Activated CD4-positive, alpha-beta memory T cell treated with anti-CD3 and anti-CD28 coated beads, Interleukin-2, amount 10 ng/mL, durations not matched to agents 7 days and 5 days (primary cell): ENCODE measurements around the gene PCDHGC3. TPM values are rescaled to one million over a fixed set of nuclear protein-coding genes. Genes with fewer than 3 reads are reported as not detected.
"Not testable (repeated sequence)": the region's sequence is repeated elsewhere in the genome, so short reads cannot be mapped to it uniquely, and the experiment has no call there.

Experiments used
- CTCF ChIA-PET: fragments of 350-600 bp; sonication (Branson Sonifier 250); formaldehyde crosslinking; loops from one replicate; lab custom pipeline; 2021; ENCODE audit warnings: antibody characterized with exemption, inconsistent platforms; lab: Charles Lee
- POLR2A ChIA-PET: fragments of 350-600 bp; sonication (Branson Sonifier 250); formaldehyde crosslinking; loops from one replicate; lab custom pipeline; 2021; ENCODE audit warnings: antibody characterized with exemption; lab: Charles Lee
- DNase-seq: peaks from one replicate; pipeline ENCODE4 v3.0.0-alpha.2; 2020
- H3K27ac Mint-ChIP-seq: one replicate; pipeline ENCODE4 v1.8.0; 2021; ENCODE audit warnings: mild to moderate bottlenecking, mixed read lengths
- H3K27me3 Mint-ChIP-seq: one replicate; pipeline ENCODE4 v1.8.0; 2021; ENCODE audit warnings: mixed read lengths
- H3K36me3 Mint-ChIP-seq: one replicate; pipeline ENCODE4 v1.8.0; 2021; ENCODE audit warnings: low read depth, mixed read lengths
- H3K4me1 Mint-ChIP-seq: one replicate; pipeline ENCODE4 v1.8.0; 2021; ENCODE audit warnings: mixed read lengths
- H3K4me3 Mint-ChIP-seq: one replicate; pipeline ENCODE4 v1.8.0; 2021; ENCODE audit warnings: mild to moderate bottlenecking, mixed read lengths
- H3K9me3 Mint-ChIP-seq: one replicate; pipeline ENCODE4 v1.8.0; 2021; ENCODE audit warnings: mixed read lengths
- total RNA-seq, 2 experiments: library from RNA; stranded (reverse); gene quantifications; one replicate each; pipeline ENCODE4 v1.2.3, GENCODE V29; 2021

Gene PCDHGC3
- not detected for total RNA-seq

DNA sequence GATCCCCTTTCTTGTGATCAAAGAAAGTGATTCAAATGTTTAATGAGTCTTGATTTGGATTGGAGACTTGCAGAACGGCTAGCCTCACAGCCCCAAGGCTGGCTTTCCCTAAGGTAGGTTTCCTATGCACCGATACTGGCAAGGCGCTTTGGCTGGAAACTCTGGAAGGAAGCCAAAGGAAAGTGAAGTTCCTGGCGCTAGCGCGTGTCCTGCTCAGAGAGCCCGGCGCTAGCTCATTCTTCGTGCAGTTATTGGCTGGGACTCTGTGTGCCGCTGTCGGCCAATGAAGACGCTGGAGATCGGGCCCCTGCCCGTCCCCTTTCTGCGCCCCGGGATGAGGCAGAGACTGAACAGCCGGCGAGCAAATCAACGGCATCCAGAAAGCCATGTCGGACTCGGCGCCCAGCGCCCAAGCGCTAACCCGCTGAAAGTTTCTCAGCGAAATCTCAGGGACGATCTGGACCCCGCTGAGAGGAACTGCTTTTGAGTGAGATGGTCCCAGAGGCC, at the start of gene PCDHGC3:
Gene PCDHGC3 (plus strand): TSS at position 342 of the 507 bp plus-strand sequence. CDS start 151 bp downstream, at position 493.
- CTCF ChIA-PET = interaction anchor here (0.6 to 0.8 kb wide), 2 partner anchors 9 to 99 kb away, joined by 3 to 4 read pairs; no protein-coding TSS in a partner anchor
- Mint-ChIP-seq H3K9me3 (no peaks in the 10 kb centered on the region), H3K27ac (peak within 1 kb of the TSS; percentile 18), H3K4me3 (peak within 1 kb of the TSS; percentile 66), H3K36me3 (peaks cover 4% of the 10 kb centered on the region), H3K27me3 (peaks cover 64% of the 10 kb centered on the region), H3K4me1 (peaks cover 23% of the 10 kb centered on the region)
- POLR2A ChIA-PET = interaction anchor here (1.4 kb wide), 1 partner anchor 18 kb away, joined by 3 read pairs; no protein-coding TSS in a partner anchor
- no peak for DNase-seq

- POLR2A ChIA-PET = no interaction called here
- no peak for DNase-seq
- Mint-ChIP-seq H3K27ac (no peak overlapping the region), H3K36me3 (peaks cover 13% of the 10 kb centered on the region), H3K9me3 (peaks cover 12% of the 10 kb centered on the region), H3K4me3 (no peak overlapping the region), H3K4me1 (peaks cover 6% of the 10 kb centered on the region), H3K27me3 (peaks cover 53% of the 10 kb centered on the region)
- CTCF ChIA-PET = interaction anchor here (1.0 kb wide), 1 partner anchor 10 kb away, joined by 4 read pairs; no protein-coding TSS in a partner anchor
These were observed 47.9 kb upstream of the PCDHGC3 start for GRCh38 chr5:141427783-141428426.

DNA sequence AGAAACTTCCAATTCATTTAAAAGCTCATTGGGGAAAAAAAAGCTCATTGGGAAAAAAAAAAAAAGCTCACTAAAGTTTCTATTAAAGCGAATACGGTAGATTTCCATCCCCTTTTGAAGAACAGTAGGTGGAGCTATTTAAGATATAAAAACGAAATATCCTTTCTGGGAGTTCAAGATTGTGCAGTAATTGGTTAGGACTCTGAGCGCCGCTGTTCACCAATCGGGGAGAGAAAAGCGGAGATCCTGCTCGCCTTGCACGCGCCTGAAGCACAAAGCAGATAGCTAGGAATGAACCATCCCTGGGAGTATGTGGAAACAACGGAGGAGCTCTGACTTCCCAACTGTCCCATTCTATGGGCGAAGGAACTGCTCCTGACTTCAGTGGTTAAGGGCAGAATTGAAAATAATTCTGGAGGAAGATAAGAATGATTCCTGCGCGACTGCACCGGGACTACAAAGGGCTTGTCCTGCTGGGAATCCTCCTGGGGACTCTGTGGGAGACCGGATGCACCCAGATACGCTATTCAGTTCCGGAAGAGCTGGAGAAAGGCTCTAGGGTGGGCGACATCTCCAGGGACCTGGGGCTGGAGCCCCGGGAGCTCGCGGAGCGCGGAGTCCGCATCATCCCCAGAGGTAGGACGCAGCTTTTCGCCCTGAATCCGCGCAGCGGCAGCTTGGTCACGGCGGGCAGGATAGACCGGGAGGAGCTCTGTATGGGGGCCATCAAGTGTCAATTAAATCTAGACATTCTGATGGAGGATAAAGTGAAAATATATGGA, 45.2 kb upstream of the PCDHGC3 start, which contains the start of gene PCDHGA12:
Gene PCDHGA12 (plus strand): TSS at position 176 of the 782 bp plus-strand sequence. CDS start 253 bp downstream, at position 429.
- Mint-ChIP-seq H3K4me3 (peak within 1 kb of the TSS; percentile 53), H3K27me3 (peaks cover 42% of the 10 kb centered on the region), H3K4me1 (peaks cover 6% of the 10 kb centered on the region), H3K36me3 (peaks cover 13% of the 10 kb centered on the region), H3K9me3 (peaks cover 13% of the 10 kb centered on the region), H3K27ac (peak within 1 kb of the TSS; percentile 41)
- ChIA-PET CTCF (interaction anchor here (0.6 to 2.2 kb wide), 19 partner anchors 9 to 189 kb away, joined by 3 to 16 read pairs (median 4); partner anchors contain the start of genes DIAPH1, PCDHGA10, PCDHGA11 and PCDHGB6), POLR2A (interaction anchor here (0.7 to 1.1 kb wide), 3 partner anchors 9 to 32 kb away, joined by 3 read pairs; partner anchors contain the start of gene PCDHGA11)
- DNase-seq = no peak

- peaks cover 13% of the 10 kb centered on the region for H3K36me3 Mint-ChIP-seq
- no peak overlapping the region for H3K27ac Mint-ChIP-seq
- peaks cover 40% of the 10 kb centered on the region for H3K27me3 Mint-ChIP-seq
- H3K4me1 Mint-ChIP-seq = peaks cover 6% of the 10 kb centered on the region
- CTCF ChIA-PET = interaction anchor here (0.6 to 2.2 kb wide), 11 partner anchors 10 to 133 kb away, joined by 3 to 16 read pairs (median 7); partner anchors contain the start of genes PCDHGA10, PCDHGA11, PCDHGB6 and PCDHGB7
- H3K9me3 Mint-ChIP-seq = peaks cover 13% of the 10 kb centered on the region
- peak overlapping the region; percentile 53 for H3K4me3 Mint-ChIP-seq
- POLR2A ChIA-PET = interaction anchor here (0.7 to 1.1 kb wide), 2 partner anchors 10 to 32 kb away, joined by 3 read pairs; partner anchors contain the start of gene PCDHGA11
- DNase-seq = no peak
These were observed 44.5 kb upstream of the PCDHGC3 start for GRCh38 chr5:141431286-141431685.

DNA sequence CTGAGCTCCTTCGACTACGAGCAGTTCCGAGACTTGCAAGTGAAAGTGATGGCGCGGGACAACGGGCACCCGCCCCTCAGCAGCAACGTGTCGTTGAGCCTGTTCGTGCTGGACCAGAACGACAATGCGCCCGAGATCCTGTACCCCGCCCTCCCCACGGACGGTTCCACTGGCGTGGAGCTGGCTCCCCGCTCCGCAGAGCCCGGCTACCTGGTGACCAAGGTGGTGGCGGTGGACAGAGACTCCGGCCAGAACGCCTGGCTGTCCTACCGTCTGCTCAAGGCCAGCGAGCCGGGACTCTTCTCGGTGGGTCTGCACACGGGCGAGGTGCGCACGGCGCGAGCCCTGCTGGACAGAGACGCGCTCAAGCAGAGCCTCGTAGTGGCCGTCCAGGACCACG, 43.5 kb upstream of the PCDHGC3 start:
- DNase-seq, H3K4me1 Mint-ChIP-seq, CTCF ChIA-PET, POLR2A ChIA-PET, H3K4me3 Mint-ChIP-seq, H3K27ac Mint-ChIP-seq: not testable (repeated sequence)
- Mint-ChIP-seq H3K9me3 (peaks cover 13% of the 10 kb centered on the region), H3K36me3 (peaks cover 13% of the 10 kb centered on the region), H3K27me3 (peaks cover 33% of the 10 kb centered on the region)

DNA sequence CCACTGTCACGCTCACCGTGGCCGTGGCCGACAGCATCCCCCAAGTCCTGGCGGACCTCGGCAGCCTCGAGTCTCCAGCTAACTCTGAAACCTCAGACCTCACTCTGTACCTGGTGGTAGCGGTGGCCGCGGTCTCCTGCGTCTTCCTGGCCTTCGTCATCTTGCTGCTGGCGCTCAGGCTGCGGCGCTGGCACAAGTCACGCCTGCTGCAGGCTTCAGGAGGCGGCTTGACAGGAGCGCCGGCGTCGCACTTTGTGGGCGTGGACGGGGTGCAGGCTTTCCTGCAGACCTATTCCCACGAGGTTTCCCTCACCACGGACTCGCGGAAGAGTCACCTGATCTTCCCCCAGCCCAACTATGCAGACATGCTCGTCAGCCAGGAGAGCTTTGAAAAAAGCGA, 43.0 kb upstream of the PCDHGC3 start:
- CTCF ChIA-PET = interaction anchor here (0.7 kb wide), 1 partner anchor 38 kb away, joined by 3 read pairs; no protein-coding TSS in a partner anchor
- Mint-ChIP-seq H3K27me3 (peaks cover 33% of the 10 kb centered on the region), H3K9me3 (peaks cover 13% of the 10 kb centered on the region), H3K36me3 (peaks cover 13% of the 10 kb centered on the region)
- POLR2A ChIA-PET, DNase-seq, H3K27ac Mint-ChIP-seq, H3K4me3 Mint-ChIP-seq, H3K4me1 Mint-ChIP-seq: not testable (repeated sequence)

- ChIA-PET POLR2A (no interaction called here), CTCF (no interaction called here)
- Mint-ChIP-seq H3K27me3 (peaks cover 28% of the 10 kb centered on the region), H3K9me3 (peaks cover 9% of the 10 kb centered on the region), H3K4me1 (peaks cover 6% of the 10 kb centered on the region), H3K36me3 (peaks cover 13% of the 10 kb centered on the region), H3K27ac (no peak overlapping the region), H3K4me3 (no peak overlapping the region)
- DNase-seq = no peak
These were observed 41.8 kb upstream of the PCDHGC3 start for GRCh38 chr5:141434006-141434405.

GRCh38 chr5:141437221-141437620, 38.5 kb upstream of the PCDHGC3 start:
- Mint-ChIP-seq H3K27me3 (peaks cover 11% of the 10 kb centered on the region), H3K4me3 (no peak overlapping the region), H3K4me1 (no peaks in the 10 kb centered on the region), H3K27ac (no peak overlapping the region), H3K36me3 (no peaks in the 10 kb centered on the region), H3K9me3 (peaks cover 4% of the 10 kb centered on the region)
- no peak for DNase-seq
- ChIA-PET CTCF (interaction anchor here (1.3 kb wide), 1 partner anchor 9 kb away, joined by 4 read pairs; no protein-coding TSS in a partner anchor), POLR2A (no interaction called here)

GRCh38 chr5:141439411-141440141, 36.2 kb upstream of the PCDHGC3 start:
- CTCF ChIA-PET = no interaction called here
- Mint-ChIP-seq H3K4me1 (no peaks in the 10 kb centered on the region), H3K27ac (no peak overlapping the region), H3K9me3 (peaks cover 2% of the 10 kb centered on the region), H3K27me3 (peaks cover 8% of the 10 kb centered on the region), H3K36me3 (no peaks in the 10 kb centered on the region), H3K4me3 (no peak overlapping the region)
- POLR2A ChIA-PET = interaction anchor here (0.9 to 1.0 kb wide), 2 partner anchors 10 to 12 kb away, joined by 3 read pairs; partner anchors contain the start of gene PCDHGA12
- no peak for DNase-seq

DNA sequence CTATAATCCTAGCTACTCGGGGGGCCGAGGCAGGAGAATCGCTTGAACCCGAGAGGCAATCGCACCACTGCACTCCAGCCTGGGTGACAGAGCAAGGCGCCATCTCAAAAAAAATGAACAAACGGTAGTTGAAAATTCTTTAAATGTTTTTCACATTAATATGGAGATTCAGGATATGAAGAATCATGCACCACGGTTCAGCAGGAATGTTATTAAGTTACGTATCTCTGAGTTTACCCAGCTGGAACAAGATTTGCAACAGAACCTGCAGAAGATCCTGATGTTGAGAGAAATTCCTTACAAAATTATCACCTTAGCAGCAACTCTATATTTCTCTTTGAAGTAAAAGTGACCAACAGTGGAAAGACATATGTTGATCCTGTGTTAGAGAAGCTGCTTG, 35.4 kb upstream of the PCDHGC3 start:
- no peaks in the 10 kb centered on the region for H3K4me1 Mint-ChIP-seq
- ChIA-PET POLR2A (no interaction called here), CTCF (no interaction called here)

GRCh38 chr5:141441571-141442170, 34.1 kb upstream of the PCDHGC3 start:
- H3K27ac Mint-ChIP-seq = no peak overlapping the region
- no peaks in the 10 kb centered on the region for H3K4me1 Mint-ChIP-seq
- no peak overlapping the region for H3K4me3 Mint-ChIP-seq
- H3K27me3 Mint-ChIP-seq = peaks cover 8% of the 10 kb centered on the region
- H3K36me3 Mint-ChIP-seq = no peaks in the 10 kb centered on the region
- no peak for DNase-seq
- POLR2A ChIA-PET = no interaction called here
- H3K9me3 Mint-ChIP-seq = peaks cover 2% of the 10 kb centered on the region
- CTCF ChIA-PET = no interaction called here

More for the DNA sequence above, 35.4 kb upstream of the PCDHGC3 start:
- H3K27ac Mint-ChIP-seq = no peak overlapping the region
- H3K36me3 Mint-ChIP-seq = no peaks in the 10 kb centered on the region
- H3K4me3 Mint-ChIP-seq = no peak overlapping the region
- H3K9me3 Mint-ChIP-seq = peaks cover 2% of the 10 kb centered on the region
- peaks cover 10% of the 10 kb centered on the region for H3K27me3 Mint-ChIP-seq
- DNase-seq = no peak

DNA sequence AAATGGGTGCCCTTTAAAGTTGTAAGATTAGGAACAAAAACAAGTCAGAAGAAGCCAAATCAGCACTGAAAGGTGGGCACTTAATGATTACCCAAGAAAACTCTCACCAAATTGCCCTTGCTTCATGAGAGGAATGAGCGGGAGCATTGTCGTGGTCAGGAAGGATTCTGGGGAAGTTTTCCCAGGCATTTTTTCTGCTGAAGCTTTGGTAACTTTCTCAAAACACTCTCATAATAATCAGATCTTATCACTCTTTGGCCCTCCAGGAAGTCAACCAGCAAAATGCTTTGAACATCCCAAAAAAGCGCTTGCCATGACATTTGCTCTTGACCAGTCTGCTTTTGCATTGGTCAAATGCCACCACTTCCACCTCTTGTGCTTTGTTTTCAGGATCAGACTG, 10.4 kb upstream of the PCDHGC3 start:
- Mint-ChIP-seq H3K4me3 (no peak overlapping the region), H3K4me1 (no peaks in the 10 kb centered on the region), H3K9me3 (no peaks in the 10 kb centered on the region), H3K27me3 (peaks cover 2% of the 10 kb centered on the region), H3K36me3 (no peaks in the 10 kb centered on the region), H3K27ac (no peak overlapping the region)
- ChIA-PET POLR2A (no interaction called here), CTCF (interaction anchor here (0.7 kb wide), 1 partner anchor 219 kb away, joined by 3 read pairs; no protein-coding TSS in a partner anchor)
- DNase-seq = no peak
